GM12878 (cell line): ENCODE results near the gene MPC1L. TPM values are rescaled to one million over a fixed set of nuclear protein-coding genes. Genes with fewer than 3 reads are reported as not detected.

ENCODE experiments used
- polyA plus RNA-seq, 11 experiments: library from polyadenylated mRNA; depleted of rRNA in 4 of 11; unstranded in 6 of 11; stranded (reverse) in 5 of 11; fragments of >200 nt; fragmentation: Nextera tagmentation in 4 of 11; fragmentation: Illumina TruSeq in 1 of 11; extraction: Ambion mirVana in 4 of 11; extraction: Trizol in 1 of 11; gene quantifications; 1 replicate in 1 of 11; 2 replicates in 10 of 11; pipeline versions ENCODE4 v1.2.1 to v1.2.3, GENCODE V29; 2011 to 2016; ENCODE audit warnings: inconsistent platforms in 2 of 11, missing spikeins in 2 of 11, low read depth in 1 of 11
- total RNA-seq, 4 experiments: library from RNA; depleted of rRNA in 3 of 4; stranded (reverse); fragments of >200 nt in 3 of 4; fragmentation: Illumina TruSeq in 1 of 4; extraction: Trizol in 1 of 4; gene quantifications; 2 replicates each; pipeline versions ENCODE4 v1.2.1 to v1.2.3, GENCODE V29; 2013 to 2021

MPC1L gene
- total and polyA plus RNA-seq, 10 of the 15 experiments (the other 5 are each of a cell fraction or from before 2014, with no cell fraction given) = not detected

Other genes starting within 250 kb of the MPC1L start
- 36.3 and 46.0 TPM in 2 replicates for gene ATP6AP2, start 42.5 kb upstream of the MPC1L start, total RNA-seq (2014; rRNA removed)
- 47.4 and 50.0 TPM in 2 replicates for gene ATP6AP2, start 42.5 kb upstream of the MPC1L start, total RNA-seq (2014; rRNA removed; fragmentation: Illumina TruSeq; extraction: Trizol)
- 52.4 and 59.4 TPM in 2 replicates for gene ATP6AP2, start 42.5 kb upstream of the MPC1L start, total RNA-seq (2021)
- 132 and 141 TPM in 2 replicates for gene ATP6AP2, start 42.5 kb upstream of the MPC1L start, polyA plus RNA-seq (2011; rRNA removed)
- gene ATP6AP2, start 42.5 kb upstream of the MPC1L start, polyA plus RNA-seq (2014; fragmentation: Illumina TruSeq; extraction: Trizol) = 88.1 and 94.4 TPM in 2 replicates
- 10 to 100 TPM; 45.5 to 59.5 TPM for gene ATP6AP2, start 42.5 kb upstream of the MPC1L start, polyA plus RNA-seq (2014; fragmentation: Nextera tagmentation; extraction: Ambion mirVana)
- gene ATP6AP2, start 42.5 kb upstream of the MPC1L start, polyA plus RNA-seq (2014; rRNA removed) = 35.3 and 42.5 TPM in 2 replicates
- 100 to 1,000 TPM; 121 to 130 TPM for gene ATP6AP2, start 42.5 kb upstream of the MPC1L start, polyA plus RNA-seq (2016; fragmentation: Nextera tagmentation; extraction: Ambion mirVana)
- 20.1 and 20.4 TPM in 2 replicates for gene CXorf38, start 24.1 kb downstream of the MPC1L start, total RNA-seq (2014; rRNA removed)
- 19.9 and 21.3 TPM in 2 replicates for gene CXorf38, start 24.1 kb downstream of the MPC1L start, total RNA-seq (2014; rRNA removed; fragmentation: Illumina TruSeq; extraction: Trizol)
- gene CXorf38, start 24.1 kb downstream of the MPC1L start, total RNA-seq (2021) = 16.8 and 17.6 TPM in 2 replicates
- gene CXorf38, start 24.1 kb downstream of the MPC1L start, polyA plus RNA-seq (2011; rRNA removed) = 50.1 and 64.5 TPM in 2 replicates
- gene CXorf38, start 24.1 kb downstream of the MPC1L start, polyA plus RNA-seq (2014; fragmentation: Illumina TruSeq; extraction: Trizol) = 20.5 and 21.4 TPM in 2 replicates
- 1 to 10 TPM; 2.2 to 6.0 TPM for gene CXorf38, start 24.1 kb downstream of the MPC1L start, polyA plus RNA-seq (2014; fragmentation: Nextera tagmentation; extraction: Ambion mirVana)
- gene CXorf38, start 24.1 kb downstream of the MPC1L start, polyA plus RNA-seq (2014; rRNA removed) = 18.7 and 20.9 TPM in 2 replicates
- gene CXorf38, start 24.1 kb downstream of the MPC1L start, polyA plus RNA-seq (2016; fragmentation: Nextera tagmentation; extraction: Ambion mirVana) = 10 to 100 TPM; 14.2 to 14.4 TPM
- 30.7 and 31.7 TPM in 2 replicates for gene MED14, start 112.1 kb downstream of the MPC1L start, total RNA-seq (2014; rRNA removed)
- 26.1 and 29.8 TPM in 2 replicates for gene MED14, start 112.1 kb downstream of the MPC1L start, total RNA-seq (2014; rRNA removed; fragmentation: Illumina TruSeq; extraction: Trizol)
- 43.9 and 46.6 TPM in 2 replicates for gene MED14, start 112.1 kb downstream of the MPC1L start, total RNA-seq (2021)
- 71.7 and 99.4 TPM in 2 replicates for gene MED14, start 112.1 kb downstream of the MPC1L start, polyA plus RNA-seq (2011; rRNA removed)
- 47.4 and 48.4 TPM in 2 replicates for gene MED14, start 112.1 kb downstream of the MPC1L start, polyA plus RNA-seq (2014; fragmentation: Illumina TruSeq; extraction: Trizol)
- 10 to 100 TPM in 1 of 2 experiments, 1 to 10 TPM in 1; 8.8 to 17.0 TPM for gene MED14, start 112.1 kb downstream of the MPC1L start, polyA plus RNA-seq (2014; fragmentation: Nextera tagmentation; extraction: Ambion mirVana)
- gene MED14, start 112.1 kb downstream of the MPC1L start, polyA plus RNA-seq (2014; rRNA removed) = 33.5 and 34.8 TPM in 2 replicates
- 10 to 100 TPM; 22.5 to 27.1 TPM for gene MED14, start 112.1 kb downstream of the MPC1L start, polyA plus RNA-seq (2016; fragmentation: Nextera tagmentation; extraction: Ambion mirVana)